EH (cell line): ENCODE data around the gene TEX2.
"Not testable (repeated sequence)": the region's sequence is repeated elsewhere in the genome, so short reads cannot be mapped to it uniquely, and the experiment has no call there.

Source experiments
- DNase-seq: peaks from one replicate; pipeline ENCODE4 v3.0.0-alpha.2; 2015; ENCODE audit warnings: low read depth

Gene TEX2

DNA sequence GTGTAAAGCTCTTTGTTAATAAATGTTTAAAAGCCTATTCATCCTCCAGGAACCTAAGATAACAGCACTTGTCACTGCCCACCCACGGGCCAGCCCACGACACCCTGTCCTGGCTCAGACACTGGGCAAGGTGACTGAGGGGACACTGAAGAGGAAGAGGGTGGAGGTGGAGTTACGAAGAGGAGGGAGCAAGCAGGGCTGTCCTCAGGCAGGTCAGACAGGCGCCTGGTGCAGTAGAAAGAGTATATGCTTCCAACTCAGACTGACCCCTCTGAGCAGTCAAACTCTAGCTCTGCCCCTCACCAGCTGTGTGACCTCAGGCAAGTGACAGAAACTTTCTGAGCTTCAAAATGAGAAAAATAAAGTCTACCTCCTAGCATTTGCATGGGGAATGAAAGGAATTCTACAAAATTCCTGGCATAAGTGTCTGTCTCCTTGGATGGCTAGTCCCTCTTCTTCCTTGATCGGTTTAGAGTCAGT lies 22.8 kb downstream of the TEX2 start:
- peak; percentile 73 for DNase-seq

DNA sequence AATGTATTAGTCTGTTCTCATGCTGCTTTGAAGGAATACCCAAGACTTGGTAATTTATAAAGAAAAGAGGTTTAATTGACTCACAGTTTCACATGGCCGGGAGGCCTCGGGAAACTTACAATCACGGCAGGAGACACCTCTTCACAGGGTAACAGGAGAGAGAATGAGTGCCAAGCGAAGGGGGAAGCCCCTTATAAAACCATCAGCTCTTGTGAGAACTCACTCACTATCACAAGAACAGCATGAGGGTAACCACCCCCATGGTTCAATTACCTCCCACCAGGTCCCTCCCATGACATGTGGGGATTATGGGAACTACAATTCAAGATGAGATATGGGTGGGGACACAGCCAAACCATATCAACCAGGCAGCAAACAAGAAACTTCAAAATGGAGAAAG lies 24.6 kb downstream of the TEX2 start:
- DNase-seq: not testable (repeated sequence)

DNA sequence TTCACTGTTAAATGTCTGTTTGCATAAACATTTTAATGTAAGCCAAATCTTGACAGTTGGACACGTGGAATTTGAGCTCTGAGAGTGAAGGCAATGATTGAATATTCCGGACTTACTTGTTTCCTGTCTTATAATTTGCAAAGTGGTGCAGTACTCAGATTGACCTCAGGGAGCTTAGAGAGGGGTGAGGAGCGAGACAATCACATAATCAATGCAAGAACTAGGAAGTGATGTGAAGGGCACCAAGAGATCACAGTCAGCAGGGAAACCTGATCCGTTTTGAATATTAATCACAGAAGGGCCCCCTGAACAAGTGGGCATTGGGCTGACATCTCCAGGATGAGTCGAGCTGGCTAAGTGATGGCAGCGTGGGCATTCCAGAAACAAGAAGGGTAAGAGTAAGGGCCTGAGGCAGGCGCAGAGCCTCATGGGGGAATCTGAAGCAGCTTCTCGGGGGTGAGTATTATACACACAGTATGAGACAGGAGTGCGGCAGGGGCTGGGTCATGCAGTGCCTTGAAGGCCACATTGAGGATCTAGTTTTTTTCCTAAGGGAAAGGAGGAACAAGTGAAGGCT lies 26.1 kb downstream of the TEX2 start:
- no peak for DNase-seq

DNA sequence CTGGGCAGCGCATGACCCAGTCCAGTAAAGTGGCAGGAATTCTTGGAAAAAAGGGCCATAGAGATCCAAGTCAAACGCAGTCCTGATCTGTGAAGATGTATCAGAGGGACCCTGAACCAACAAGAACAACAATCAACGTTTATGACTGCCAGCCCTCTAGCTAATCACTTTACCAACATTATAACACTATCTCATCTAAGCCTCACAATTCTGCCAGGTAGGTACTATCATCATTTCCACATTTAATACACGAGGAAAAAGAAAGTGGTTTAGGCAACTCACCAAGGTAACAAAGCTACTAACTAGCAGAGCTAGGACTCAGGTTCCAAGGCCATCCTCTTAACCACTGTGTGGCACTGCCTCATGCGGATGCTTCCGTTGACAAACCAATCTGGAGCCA lies 28.1 kb downstream of the TEX2 start:
- DNase-seq: no peak

DNA sequence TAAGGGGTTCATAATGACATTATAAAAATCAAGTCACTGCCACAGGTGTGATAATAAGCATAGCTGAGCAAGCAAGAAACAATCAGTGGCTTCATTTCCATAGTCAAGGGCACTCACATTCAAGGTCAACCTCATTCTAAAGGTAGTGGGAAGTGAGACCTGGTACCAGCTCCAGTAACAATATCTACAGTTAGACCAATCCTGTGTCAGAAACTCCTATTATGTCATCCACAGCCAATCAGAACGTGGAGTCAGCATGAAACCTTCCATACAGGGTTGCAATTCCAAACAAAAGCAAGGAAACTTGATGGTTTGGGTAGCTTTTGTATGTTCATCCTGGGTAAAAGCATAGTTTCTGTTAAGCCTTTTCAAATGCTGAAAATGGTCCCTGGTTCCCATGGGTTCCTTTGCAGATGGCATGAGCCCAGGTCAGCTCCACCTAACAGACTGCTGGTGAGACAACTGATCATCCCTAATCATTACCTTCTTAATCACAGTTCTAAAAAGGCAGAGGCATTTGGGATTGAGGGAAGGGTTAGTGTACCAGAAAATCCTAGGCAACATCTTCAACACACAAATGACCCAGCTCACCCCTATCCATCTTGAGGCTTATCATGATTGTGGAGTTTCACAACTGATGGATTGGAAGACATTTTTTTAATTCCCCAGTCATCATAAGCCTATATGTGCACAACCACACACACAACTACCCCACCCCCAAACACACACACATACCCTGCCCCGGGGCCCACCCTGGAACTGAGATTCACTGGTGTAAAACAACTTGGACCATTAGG lies 30.4 kb downstream of the TEX2 start:
- DNase-seq: no peak

DNA sequence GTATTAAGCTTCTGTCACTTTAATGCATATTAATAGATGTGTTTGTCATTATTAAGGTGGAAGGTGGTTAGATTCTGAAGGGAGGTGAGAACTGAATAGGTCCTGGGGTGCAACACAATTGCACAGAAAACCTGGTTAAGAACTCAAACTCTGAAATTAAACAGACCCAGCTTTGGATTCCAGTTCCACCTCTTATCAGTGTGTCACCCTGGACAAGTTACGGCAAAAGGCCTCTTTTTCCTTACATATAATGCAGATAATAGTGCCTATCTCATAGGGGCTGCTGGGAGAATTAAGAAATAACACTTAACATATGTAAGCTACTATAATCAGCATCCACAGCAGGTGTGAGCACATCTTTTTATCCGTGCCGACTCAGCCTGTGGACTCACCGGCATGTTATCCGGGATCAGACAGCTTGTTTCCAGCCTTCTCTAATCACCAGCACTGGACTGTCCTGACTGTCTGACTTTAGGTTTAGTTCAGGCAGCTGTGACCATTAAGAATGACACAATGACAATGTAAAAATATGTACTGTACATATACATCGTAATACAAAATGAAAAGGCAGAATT lies 31.4 kb downstream of the TEX2 start:
- DNase-seq: no peak

DNA sequence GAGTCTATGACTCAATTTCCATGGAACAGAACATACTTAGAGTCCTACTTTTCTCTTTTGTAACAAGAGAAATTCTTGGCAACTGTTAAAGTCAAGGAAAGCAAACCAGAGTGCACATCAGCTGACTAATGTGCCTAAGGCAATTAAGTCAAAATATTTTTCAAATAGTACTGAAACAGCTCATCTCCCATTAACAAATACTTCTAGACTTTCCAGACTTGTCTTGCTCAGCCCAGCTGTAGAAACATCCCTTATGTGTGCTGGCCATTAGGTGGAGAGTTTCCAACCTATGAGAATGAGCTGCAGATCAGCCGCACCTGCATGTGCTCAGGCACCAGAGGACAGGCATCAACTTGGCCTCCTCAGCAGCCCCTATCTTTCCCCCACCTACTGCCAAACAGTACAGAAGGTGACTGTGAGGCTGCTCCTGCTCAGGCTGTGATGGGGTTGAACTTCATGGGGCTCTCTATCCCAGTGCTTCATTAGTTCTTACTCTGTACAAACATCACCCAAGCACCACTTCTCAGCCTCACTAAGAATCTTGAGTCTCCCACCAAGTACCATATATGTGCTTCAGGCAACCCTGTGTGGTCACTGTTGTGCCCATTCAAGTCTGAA lies 32.2 kb downstream of the TEX2 start:
- DNase-seq: peak; percentile 97

DNA sequence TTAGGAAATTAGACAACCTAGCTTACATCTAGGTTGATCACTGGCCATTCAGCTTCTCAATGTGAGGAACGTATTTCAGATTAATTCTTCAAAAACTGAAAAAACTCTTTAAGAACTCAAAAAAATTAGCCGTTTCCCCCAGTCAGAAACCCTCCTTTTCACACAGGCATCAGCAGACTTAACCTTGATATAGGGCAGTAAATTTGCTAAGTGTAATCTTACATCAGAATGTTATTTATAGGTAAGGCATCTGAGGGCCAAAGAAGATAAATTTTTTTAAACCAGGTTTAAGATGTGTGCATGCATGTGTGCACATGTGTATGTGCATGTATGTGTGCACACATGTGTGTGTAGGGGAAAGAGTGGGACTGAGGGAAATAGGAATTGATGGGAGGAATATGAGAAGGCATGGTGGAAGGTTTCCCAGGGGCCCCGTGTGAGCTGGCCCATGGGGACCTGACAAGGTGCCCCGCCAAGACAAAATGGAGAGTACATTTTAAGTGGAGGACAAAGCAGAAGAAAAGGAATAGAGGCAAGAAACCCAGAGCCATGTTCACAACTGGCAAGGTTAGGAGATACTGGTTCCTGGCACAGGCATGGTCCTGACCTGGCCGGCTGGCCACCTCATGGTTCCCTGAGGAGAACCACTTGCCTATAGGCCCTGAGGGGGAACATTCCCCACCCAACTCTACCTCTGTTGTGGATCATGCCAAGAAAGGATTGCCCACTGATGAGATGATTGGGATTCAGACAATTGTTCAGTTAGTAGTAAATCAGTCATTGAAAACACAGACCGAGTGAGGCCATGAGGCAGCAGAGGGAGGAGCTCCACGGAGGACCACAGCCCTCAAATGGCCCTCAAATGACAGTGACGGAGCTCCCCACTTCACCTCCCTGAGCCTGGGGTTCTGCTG lies 33.0 kb downstream of the TEX2 start:
- DNase-seq: no peak

DNA sequence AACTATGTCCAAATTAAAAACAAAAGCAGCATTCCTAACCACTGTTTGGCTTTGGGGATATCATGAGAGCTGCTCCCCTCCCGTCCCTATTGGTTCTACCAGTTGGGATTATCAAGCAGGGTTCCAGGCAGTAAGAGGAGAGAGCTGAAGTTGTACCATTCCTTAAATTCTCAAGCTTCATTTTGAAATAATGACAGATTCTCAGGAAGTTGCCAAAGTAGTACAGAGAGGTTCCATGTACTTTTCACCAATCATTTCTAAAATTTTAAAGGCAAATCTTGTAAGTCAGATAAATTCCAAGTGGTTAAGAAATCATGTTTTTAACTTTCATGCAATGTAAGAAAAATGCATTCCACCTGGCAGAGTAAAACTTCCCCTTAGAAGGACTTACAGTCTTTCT lies 36.9 kb downstream of the TEX2 start:
- DNase-seq: peak; percentile 29

DNA sequence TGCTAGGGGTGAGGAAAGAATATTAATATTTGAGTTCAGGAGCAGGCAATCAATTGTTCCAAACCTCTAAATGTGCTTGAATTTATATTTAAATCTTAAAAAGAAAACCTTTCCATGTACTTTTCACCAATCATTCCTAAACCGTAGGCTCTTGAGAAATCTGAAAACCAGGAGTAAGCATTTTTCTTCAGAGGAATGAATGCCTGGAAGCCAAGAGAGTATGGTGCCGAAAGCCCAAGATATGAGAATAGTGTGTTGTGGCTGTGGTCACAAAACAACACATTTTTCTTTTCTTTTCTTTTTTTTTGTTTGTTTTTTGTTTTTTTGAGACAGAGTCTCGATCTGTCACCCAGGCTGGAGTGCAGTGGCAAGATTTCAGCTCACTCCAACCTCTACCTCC lies 37.6 kb downstream of the TEX2 start:
- no peak for DNase-seq

DNA sequence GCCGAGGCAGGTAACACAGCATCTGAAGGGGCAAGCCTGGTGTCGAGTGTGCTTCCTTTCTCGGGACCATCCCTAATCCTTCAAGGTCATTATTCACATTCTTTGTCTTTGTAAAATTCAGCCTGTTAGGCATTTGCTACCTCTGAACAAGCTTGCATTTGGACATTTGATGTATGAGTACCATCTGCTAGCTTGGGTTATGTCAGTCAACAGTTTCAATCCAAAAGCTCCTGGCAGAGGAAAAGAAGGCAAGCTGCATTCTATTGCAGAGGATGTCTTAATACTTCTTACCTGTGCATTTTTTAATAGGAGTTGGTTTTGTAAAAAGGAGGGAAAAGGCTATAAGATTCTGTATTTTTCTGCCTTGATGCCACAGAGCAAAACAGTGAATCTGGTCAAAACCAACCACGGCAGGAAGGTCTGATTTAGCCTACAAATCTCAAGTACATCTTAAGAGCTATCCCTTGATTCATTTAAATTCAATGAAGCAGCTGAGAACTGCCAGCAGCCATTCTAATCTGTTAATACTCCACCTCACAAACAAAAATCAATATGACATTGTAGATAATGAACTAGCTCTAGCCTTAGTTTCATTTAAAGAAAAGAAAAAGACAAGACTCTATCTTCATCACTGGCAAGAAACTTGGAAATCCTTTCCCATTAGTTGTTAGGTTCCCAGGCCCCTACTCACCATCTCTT lies 39.0 kb downstream of the TEX2 start:
- DNase-seq: no peak

DNA sequence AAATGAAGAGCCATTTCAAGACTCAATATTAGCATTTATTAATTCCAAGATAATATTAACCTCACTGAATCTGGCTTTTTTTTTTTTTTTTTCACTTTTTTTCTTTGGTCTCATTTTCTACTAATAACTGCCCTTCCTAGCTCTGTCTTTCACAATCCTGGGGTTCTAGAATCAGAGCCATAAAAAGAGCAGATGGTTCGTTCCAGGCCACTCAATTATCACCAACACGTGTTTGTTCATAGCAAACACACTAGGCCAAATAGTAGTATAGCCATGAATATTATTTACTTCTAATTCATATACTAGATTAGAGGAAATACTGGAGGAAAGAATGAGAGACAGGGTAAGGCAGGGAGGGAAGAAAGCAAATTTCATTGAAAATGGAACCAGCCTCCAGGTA lies 39.8 kb downstream of the TEX2 start:
- no peak for DNase-seq

DNA sequence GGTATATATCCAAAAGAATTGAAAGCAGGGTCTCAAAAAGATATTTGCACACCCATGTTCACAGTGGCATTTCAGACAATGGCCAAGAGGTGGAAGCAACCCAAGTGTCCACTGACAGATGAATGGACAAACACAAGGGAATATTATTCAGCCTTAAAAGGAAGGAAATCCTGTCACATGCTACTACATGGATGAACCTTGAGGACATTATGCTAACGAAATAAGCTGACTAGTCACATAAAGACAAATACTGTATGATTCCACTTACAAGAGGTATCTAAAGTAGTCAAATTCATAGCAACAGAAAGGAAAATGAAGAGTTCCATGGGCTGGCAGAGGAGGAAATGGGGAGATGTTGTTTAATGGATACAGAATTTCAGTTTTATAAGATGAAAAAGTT lies 41.4 kb downstream of the TEX2 start:
- no peak for DNase-seq

DNA sequence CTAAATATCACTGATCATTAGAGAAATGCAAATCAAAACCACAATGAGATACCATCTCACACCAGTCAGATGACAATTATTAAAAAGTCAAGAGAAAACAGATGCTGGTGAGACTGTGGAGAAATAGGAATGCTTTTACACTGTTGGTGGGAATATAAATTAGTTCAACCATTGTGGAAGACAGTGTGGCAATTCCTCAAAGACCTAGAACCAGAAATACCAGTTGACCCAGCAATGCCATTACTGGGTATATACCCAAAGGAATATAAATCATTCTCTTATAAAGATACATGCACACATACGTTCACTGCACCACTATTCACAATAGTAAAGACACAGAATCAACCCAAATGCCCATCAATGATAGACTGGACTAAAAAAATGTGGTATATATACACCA lies 42.5 kb downstream of the TEX2 start:
- not testable (repeated sequence) for DNase-seq

DNA sequence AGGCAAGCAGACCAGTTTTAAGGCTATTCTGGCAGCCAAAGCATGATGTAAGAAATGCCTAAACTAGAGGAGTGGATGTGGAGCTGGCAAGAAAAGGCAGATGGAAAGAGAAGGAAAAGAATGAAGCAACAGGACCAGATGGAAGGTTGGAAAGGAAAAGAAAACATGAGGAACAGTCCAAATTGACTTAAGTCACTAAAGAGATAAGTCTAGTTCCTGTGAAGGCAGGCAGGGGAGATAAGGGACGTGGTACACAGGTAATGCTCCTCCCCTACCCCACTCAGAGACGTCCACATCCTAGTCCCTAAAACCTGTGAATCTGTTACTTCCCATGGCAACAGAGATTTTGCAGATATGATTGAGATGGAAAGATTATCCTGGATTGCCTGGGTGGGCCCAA lies 43.5 kb downstream of the TEX2 start:
- DNase-seq: no peak

DNA sequence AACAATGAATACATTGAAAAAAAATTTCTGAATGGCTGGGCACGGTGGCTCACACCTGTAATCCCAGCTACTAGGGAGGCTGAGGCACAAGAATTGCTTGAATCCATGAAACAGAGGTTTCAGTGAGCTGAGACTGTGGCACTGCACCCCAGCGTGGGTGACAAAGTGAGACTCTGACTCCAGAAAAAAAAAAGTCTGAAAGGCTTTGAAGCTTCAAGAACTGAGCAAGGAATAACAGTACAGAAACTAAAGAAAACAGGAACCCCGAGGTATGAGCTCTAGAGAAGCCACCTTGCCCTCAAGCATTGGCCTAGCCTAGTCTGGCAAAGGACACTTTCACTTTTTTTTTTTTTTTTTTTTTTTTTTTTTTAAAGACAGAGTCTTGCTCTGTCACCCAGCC lies 45.0 kb downstream of the TEX2 start:
- DNase-seq: no peak

DNA sequence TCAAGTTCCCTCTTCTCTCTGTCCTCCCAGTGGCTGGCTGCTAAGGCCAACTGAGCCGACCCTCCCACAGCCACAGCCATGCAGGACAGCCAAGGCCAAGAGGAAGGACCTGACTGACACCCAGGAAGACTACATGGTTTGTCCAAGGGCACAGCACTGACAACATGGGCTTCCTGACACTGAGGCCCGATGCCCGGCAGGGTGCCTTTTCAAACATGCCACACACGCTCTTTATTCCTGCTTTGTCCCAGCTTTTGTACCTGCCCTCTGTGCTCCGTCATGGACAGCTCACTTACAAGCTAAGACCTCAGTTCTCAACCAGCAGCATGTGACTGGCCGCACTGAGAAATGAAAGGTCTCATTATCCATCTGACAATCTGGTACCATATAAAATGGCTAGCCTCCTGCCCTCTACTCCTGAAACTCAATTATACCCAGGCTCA lies 45.8 kb downstream of the TEX2 start:
- no peak for DNase-seq

DNA sequence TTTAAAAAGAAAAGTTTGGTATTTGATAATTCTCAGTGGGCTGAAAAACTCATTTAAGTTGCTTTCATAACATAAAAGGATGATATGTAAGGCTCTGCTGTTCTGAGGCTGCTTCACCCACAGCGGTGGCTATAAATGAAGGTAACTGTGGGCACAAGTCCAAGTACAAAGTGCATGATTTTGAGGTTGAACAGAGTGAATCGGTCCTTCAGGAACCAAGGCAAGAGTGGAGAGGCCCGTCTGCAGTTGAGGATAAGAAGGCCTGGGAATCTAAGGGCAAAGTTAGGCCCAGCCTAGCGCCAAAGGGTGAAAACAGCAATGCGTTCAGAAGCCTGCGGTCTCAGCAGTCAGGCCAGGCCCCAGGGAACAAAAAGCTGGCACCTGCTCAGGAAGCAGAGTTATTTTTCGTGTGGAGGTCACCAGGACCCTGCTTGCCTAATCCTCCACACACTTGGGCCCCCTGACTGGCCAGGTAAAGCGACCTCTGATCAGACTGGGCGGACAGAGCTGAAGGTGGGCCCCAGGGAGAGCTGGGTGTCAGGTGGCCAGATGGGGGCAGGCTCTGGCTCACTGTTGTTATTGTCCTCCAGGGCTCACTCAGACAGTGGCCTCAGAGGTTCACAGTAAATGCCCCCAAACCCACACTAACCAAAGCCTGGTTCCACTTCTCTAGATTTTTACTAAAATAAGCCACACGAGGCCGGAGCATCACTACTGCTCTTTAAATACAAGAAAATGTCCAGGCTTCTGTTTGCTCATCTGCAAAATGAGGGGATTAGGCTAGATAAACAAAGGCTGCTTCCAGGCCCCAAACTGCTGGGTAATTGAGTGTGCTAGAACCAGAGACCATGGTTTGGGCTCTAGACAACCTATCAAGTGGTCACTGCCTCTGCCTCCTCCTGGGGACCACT lies 46.5 kb downstream of the TEX2 start:
- peak; percentile 70 for DNase-seq

DNA sequence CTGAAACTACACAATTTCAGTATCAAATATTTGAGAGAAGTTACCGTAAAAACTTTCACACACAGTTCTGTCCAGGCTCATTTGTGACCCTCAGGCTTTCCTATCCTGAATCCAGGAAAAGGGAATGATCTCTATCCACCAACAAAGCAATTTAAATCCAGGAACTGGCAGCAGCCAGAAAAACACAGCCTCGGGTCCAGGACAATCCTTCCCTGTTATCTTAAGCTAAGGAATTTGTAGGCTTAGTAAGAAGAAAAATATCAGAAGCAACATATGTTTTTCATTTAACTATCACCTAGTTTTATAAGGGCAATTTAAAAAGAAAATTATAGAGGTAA lies 47.1 kb downstream of the TEX2 start:
- DNase-seq: peak; percentile 89

DNA sequence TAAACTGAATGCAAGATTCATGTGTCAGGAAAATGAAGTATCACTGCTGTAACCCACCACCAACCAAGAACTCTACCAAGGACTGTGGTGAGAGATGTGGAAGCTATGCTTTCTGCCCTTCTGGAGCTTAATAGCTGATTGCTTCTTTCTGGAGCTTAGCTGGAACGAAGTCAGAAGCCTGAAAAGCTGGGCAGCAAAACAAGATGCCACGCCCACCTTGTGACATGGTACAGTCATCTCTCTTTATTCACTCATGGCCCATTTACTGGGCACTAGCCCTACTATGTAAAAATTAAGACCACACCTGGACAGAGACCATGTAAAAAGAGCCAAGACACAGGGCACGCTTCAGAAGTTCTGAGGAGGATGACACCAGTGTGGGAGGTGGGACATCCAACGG lies 48.1 kb downstream of the TEX2 start:
- DNase-seq: no peak
